A549 treated with AZD2906 at 1 μM for 4 hours (cell line): ENCODE results near the gene NFE2L3. TPM values are rescaled to one million over a fixed set of nuclear protein-coding genes. Genes with fewer than 3 reads are reported as not detected.

Source experiments
- total RNA-seq: library from RNA; stranded (reverse); fragments of 200-300 nt; extraction: Qiagen RNA extraction; gene quantifications from 5 replicates; pipeline ENCODE4 v1.2.3, GENCODE V29; 2022

The NFE2L3 gene
- 7.5 to 9.1 TPM (median 7.7 TPM) in 5 replicates for total RNA-seq

GRCh38 chr7:26151953-26152781, at the start of gene NFE2L3:
NFE2L3 (plus strand) TSS chr7:26152198; CDS start chr7:26152499, 301 bp downstream.

GRCh38 chr7:26200444-26201246, 48.6 kb downstream of the NFE2L3 start, which contains the start of gene HNRNPA2B1:
HNRNPA2B1 (minus strand) TSS chr7:26200746; CDS start chr7:26200577, 169 bp downstream.

GRCh38 chr7:26201247-26202018, 49.4 kb downstream of the NFE2L3 start, which contains the start of gene CBX3:
CBX3 (plus strand) TSS chr7:26201745; CDS start chr7:26202999, 1,254 bp downstream.

Other genes with a start within 250 kb of the NFE2L3 start
- gene HNRNPA2B1, start 48.5 kb downstream of the NFE2L3 start, total RNA-seq: 1,084 to 1,451 TPM (median 1,198 TPM) in 5 replicates
- 216 to 269 TPM (median 223 TPM) in 5 replicates for gene CBX3, start 49.5 kb downstream of the NFE2L3 start, total RNA-seq
- 4.1 to 6.4 TPM (median 5.5 TPM) in 5 replicates for gene SNX10, start 139.7 kb downstream of the NFE2L3 start, total RNA-seq